Measurements from ENCODE around the gene LDLRAD4.
"Not testable (repeated sequence)": the region's sequence is repeated elsewhere in the genome, so short reads cannot be mapped to it uniquely, and the experiment has no call there.

The LDLRAD4 gene

DNA sequence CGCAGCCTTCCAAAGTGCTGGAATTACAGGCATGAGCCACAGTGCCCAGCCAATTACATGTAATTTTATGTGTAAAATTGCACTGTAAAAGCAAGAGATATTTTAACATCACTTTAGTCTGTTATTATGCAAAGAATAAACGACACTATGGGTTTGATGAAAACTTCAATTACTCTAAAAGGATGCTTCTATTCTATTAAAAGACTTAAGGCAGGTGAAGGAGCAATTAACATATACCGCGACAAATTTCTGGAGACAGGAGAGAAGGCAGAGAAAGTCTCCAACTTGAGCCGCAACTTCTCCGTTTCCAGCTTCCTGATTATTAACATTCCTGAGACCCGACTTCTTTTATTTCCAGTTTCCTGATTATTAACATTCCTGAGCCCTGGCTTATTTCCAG, 454.1 kb downstream of the LDLRAD4 start:
- Histone ChIP-seq H3K9ac (ENCODE audit: low read depth in 1 of 2, low read length in 2 of 2) (no peak overlapping the region), H3K36me3 (ENCODE audit: control insufficient read depth in 1 of 2, insufficient read depth in 2 of 2, low read length in 2 of 2) (peaks cover 0 to 5% of the 10 kb centered on the region in 2 donors), H3K4me3 (ENCODE audit: low read depth in 1 of 2, low read length in 2 of 2) (no peak overlapping the region), H3K4me1 (ENCODE audit: control insufficient read depth in 1 of 2, insufficient read depth in 2 of 2, low read length in 2 of 2) (peaks cover 0 to 4% of the 10 kb centered on the region in 2 donors), H3K9me3 (ENCODE audit: control insufficient read depth in 1 of 2, low read length in 2 of 2) (no peaks in the 10 kb centered on the region), H3K27ac (ENCODE audit: low read depth, low read length) (no peak overlapping the region), H3K27me3 (ENCODE audit: control insufficient read depth in 1 of 2, insufficient read depth in 2 of 2, low read length in 2 of 2) (no peaks in the 10 kb centered on the region)

- H3K9ac ChIP-seq (ENCODE audit: low read depth in 1 of 2, low read length in 2 of 2) = no peak overlapping the region
- H3K27me3 ChIP-seq (ENCODE audit: control insufficient read depth in 1 of 2, insufficient read depth in 2 of 2, low read length in 2 of 2) = no peaks in the 10 kb centered on the region
- no peak overlapping the region for H3K27ac ChIP-seq (ENCODE audit: low read depth, low read length)
Measured at GRCh38 chr18:13676471-13676870, 457.9 kb downstream of the LDLRAD4 start.

DNA sequence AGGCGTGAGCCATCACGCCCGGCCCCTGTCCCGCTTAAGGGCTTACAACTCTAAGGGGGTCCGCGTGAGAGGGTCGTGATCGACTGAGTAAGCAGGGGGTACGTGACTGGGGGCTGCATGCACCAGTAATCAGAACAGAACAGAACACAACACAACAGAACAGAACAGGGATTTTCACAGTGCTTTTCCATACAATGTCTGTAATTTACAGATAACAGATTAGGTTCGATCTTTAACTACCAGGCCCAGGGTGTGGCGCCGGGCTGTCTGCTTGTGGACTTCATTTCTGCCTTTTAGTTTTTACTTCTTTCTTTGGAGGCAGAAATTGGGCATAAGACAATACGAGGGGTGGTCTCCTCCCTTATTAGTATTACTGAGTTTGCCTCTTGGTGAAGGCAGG, 458.8 kb downstream of the LDLRAD4 start:
- not testable (repeated sequence) for H3K27ac ChIP-seq (ENCODE audit: low read depth, low read length); H3K27me3 ChIP-seq (ENCODE audit: control insufficient read depth in 1 of 2, insufficient read depth in 2 of 2, low read length in 2 of 2)

More at GRCh38 chr18:13676471-13676870, 457.9 kb downstream of the LDLRAD4 start:
- H3K4me1 ChIP-seq (ENCODE audit: control insufficient read depth in 1 of 2, insufficient read depth in 2 of 2, low read length in 2 of 2) = no peaks in the 10 kb centered on the region
- no peak overlapping the region for H3K4me3 ChIP-seq (ENCODE audit: low read depth in 1 of 2, low read length in 2 of 2)
- no peaks in the 10 kb centered on the region for H3K9me3 ChIP-seq (ENCODE audit: control insufficient read depth in 1 of 2, low read length in 2 of 2)
- no peaks in the 10 kb centered on the region for H3K36me3 ChIP-seq (ENCODE audit: control insufficient read depth in 1 of 2, insufficient read depth in 2 of 2, low read length in 2 of 2)

DNA sequence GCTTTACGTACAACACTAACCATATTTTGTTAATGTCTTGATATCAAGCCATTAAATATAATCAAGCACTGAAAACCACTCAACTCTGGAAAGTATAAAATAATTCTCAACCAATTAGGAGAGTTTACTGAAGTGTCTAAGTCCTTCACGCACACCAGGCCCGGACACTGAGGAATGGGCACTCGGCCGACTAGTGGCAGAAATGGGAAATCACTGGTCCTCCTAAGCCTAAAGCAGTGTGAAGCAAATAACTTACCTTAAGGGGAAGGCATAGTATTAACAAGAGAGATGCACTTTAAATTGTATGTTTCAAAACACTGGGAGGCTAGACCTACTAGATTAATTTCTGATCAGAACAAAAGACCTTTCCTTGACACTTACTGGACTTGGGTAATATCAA, 462.1 kb downstream of the LDLRAD4 start:
- H3K9ac ChIP-seq (ENCODE audit: low read depth in 1 of 2, low read length in 2 of 2) = no peak overlapping the region
- no peaks in the 10 kb centered on the region for H3K4me1 ChIP-seq (ENCODE audit: control insufficient read depth in 1 of 2, insufficient read depth in 2 of 2, low read length in 2 of 2)
- H3K4me3 ChIP-seq (ENCODE audit: low read depth in 1 of 2, low read length in 2 of 2) = no peak overlapping the region
- no peak overlapping the region for H3K27ac ChIP-seq (ENCODE audit: low read depth, low read length)
- H3K27me3 ChIP-seq (ENCODE audit: control insufficient read depth in 1 of 2, insufficient read depth in 2 of 2, low read length in 2 of 2) = no peaks in the 10 kb centered on the region
- peaks cover 0 to 4% of the 10 kb centered on the region in 2 donors for H3K36me3 ChIP-seq (ENCODE audit: control insufficient read depth in 1 of 2, insufficient read depth in 2 of 2, low read length in 2 of 2)
- no peaks in the 10 kb centered on the region for H3K9me3 ChIP-seq (ENCODE audit: control insufficient read depth in 1 of 2, low read length in 2 of 2)

More for the DNA sequence above, 458.8 kb downstream of the LDLRAD4 start:
- not testable (repeated sequence) for H3K36me3 ChIP-seq (ENCODE audit: control insufficient read depth in 1 of 2, insufficient read depth in 2 of 2, low read length in 2 of 2); H3K4me3 ChIP-seq (ENCODE audit: low read depth in 1 of 2, low read length in 2 of 2); H3K4me1 ChIP-seq (ENCODE audit: control insufficient read depth in 1 of 2, insufficient read depth in 2 of 2, low read length in 2 of 2); H3K9me3 ChIP-seq (ENCODE audit: control insufficient read depth in 1 of 2, low read length in 2 of 2); H3K9ac ChIP-seq (ENCODE audit: low read depth in 1 of 2, low read length in 2 of 2)

DNA sequence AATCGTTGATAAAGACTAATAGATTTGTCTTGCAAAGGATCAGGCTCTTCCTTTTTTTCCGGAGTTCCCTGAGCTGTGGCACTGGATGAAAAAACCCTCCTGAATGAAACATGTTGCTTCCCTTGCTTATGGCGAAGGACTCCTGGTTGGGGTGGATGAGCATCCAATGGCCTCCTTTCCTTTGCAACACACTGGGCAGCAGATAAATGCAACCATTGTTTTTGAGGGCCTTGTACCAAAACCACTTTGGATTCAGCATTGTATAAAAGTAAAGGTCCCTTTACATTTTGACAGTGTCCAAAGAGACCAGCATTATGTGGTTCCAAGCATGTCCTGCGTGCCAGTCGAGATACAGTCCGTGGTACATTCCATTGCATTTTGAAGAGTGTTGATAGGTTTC, 463.1 kb downstream of the LDLRAD4 start:
- H3K27me3 ChIP-seq (ENCODE audit: control insufficient read depth in 1 of 2, insufficient read depth in 2 of 2, low read length in 2 of 2) = no peaks in the 10 kb centered on the region
- no peaks in the 10 kb centered on the region for H3K9me3 ChIP-seq (ENCODE audit: control insufficient read depth in 1 of 2, low read length in 2 of 2)
- H3K36me3 ChIP-seq (ENCODE audit: control insufficient read depth in 1 of 2, insufficient read depth in 2 of 2, low read length in 2 of 2) = peaks cover 0 to 4% of the 10 kb centered on the region in 2 donors
- H3K27ac ChIP-seq (ENCODE audit: low read depth, low read length) = no peak overlapping the region
- H3K4me1 ChIP-seq (ENCODE audit: control insufficient read depth in 1 of 2, insufficient read depth in 2 of 2, low read length in 2 of 2) = no peaks in the 10 kb centered on the region
- no peak overlapping the region for H3K9ac ChIP-seq (ENCODE audit: low read depth in 1 of 2, low read length in 2 of 2)
- H3K4me3 ChIP-seq (ENCODE audit: low read depth in 1 of 2, low read length in 2 of 2) = no peak overlapping the region

DNA sequence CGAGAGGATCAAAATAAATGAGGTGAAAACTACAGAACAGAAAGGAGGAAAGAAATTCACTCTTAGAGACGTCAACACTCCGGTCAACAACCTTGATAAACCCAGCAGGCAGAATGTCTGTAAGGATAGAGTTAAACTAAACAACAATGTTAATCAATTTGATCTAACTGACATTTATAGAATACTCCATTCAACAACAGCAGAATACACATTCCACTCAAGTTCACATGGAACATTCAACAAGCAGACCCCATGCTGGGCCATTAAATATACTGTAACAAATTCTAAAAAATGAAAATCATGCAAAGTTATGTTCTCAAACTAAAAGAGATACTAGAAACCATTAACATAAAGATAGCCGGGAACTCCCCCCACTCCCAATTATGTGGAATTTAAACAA, 466.0 kb downstream of the LDLRAD4 start:
- Histone ChIP-seq H3K9ac (ENCODE audit: low read depth in 1 of 2, low read length in 2 of 2) (no peak overlapping the region), H3K27ac (ENCODE audit: low read depth, low read length) (no peak overlapping the region), H3K4me1 (ENCODE audit: control insufficient read depth in 1 of 2, insufficient read depth in 2 of 2, low read length in 2 of 2) (no peaks in the 10 kb centered on the region), H3K4me3 (ENCODE audit: low read depth in 1 of 2, low read length in 2 of 2) (no peak overlapping the region), H3K27me3 (ENCODE audit: control insufficient read depth in 1 of 2, insufficient read depth in 2 of 2, low read length in 2 of 2) (no peaks in the 10 kb centered on the region), H3K36me3 (ENCODE audit: control insufficient read depth in 1 of 2, insufficient read depth in 2 of 2, low read length in 2 of 2) (peaks cover 0 to 10% of the 10 kb centered on the region in 2 donors), H3K9me3 (ENCODE audit: control insufficient read depth in 1 of 2, low read length in 2 of 2) (no peaks in the 10 kb centered on the region)

GRCh38 chr18:13688191-13689136, 469.9 kb downstream of the LDLRAD4 start:
- Histone ChIP-seq H3K4me1 (ENCODE audit: control insufficient read depth in 1 of 2, insufficient read depth in 2 of 2, low read length in 2 of 2) (no peaks in the 10 kb centered on the region), H3K27me3 (ENCODE audit: control insufficient read depth in 1 of 2, insufficient read depth in 2 of 2, low read length in 2 of 2) (no peaks in the 10 kb centered on the region), H3K4me3 (ENCODE audit: low read depth in 1 of 2, low read length in 2 of 2) (no peak overlapping the region), H3K36me3 (ENCODE audit: control insufficient read depth in 1 of 2, insufficient read depth in 2 of 2, low read length in 2 of 2) (peaks cover 0 to 6% of the 10 kb centered on the region in 2 donors), H3K9me3 (ENCODE audit: control insufficient read depth in 1 of 2, low read length in 2 of 2) (no peaks in the 10 kb centered on the region), H3K9ac (ENCODE audit: low read depth in 1 of 2, low read length in 2 of 2) (no peak overlapping the region), H3K27ac (ENCODE audit: low read depth, low read length) (no peak overlapping the region)

- H3K27ac ChIP-seq (ENCODE audit: low read depth, low read length); H3K4me1 ChIP-seq (ENCODE audit: control insufficient read depth in 1 of 2, insufficient read depth in 2 of 2, low read length in 2 of 2); H3K27me3 ChIP-seq (ENCODE audit: control insufficient read depth in 1 of 2, insufficient read depth in 2 of 2, low read length in 2 of 2); H3K9me3 ChIP-seq (ENCODE audit: control insufficient read depth in 1 of 2, low read length in 2 of 2); H3K9ac ChIP-seq (ENCODE audit: low read depth in 1 of 2, low read length in 2 of 2); H3K4me3 ChIP-seq (ENCODE audit: low read depth in 1 of 2, low read length in 2 of 2); H3K36me3 ChIP-seq (ENCODE audit: control insufficient read depth in 1 of 2, insufficient read depth in 2 of 2, low read length in 2 of 2): not testable (repeated sequence)
Measured at GRCh38 chr18:13690060-13690459, 471.5 kb downstream of the LDLRAD4 start.

DNA sequence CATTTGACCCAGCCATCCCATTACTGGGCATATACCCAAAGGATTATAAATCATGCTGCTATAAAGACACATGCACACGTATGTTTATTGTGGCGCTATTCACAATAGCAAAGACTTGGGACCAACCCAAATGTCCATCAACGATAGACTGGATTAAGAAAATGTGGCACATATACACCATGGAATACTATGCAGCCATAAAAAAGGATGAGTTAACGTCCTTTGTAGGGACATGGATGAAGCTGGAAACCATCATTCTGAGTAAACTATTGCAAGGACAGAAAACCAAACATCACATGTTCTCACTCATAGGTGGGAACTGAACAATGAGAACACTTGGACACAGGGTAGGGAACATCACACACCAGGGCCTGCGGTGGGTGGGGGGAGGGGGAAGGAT, 476.8 kb downstream of the LDLRAD4 start:
- not testable (repeated sequence) for H3K36me3 ChIP-seq (ENCODE audit: control insufficient read depth in 1 of 2, insufficient read depth in 2 of 2, low read length in 2 of 2); H3K4me1 ChIP-seq (ENCODE audit: control insufficient read depth in 1 of 2, insufficient read depth in 2 of 2, low read length in 2 of 2); H3K4me3 ChIP-seq (ENCODE audit: low read depth in 1 of 2, low read length in 2 of 2); H3K27ac ChIP-seq (ENCODE audit: low read depth, low read length); H3K9ac ChIP-seq (ENCODE audit: low read depth in 1 of 2, low read length in 2 of 2); H3K9me3 ChIP-seq (ENCODE audit: control insufficient read depth in 1 of 2, low read length in 2 of 2); H3K27me3 ChIP-seq (ENCODE audit: control insufficient read depth in 1 of 2, insufficient read depth in 2 of 2, low read length in 2 of 2)

- Histone ChIP-seq H3K4me1 (ENCODE audit: control insufficient read depth in 1 of 2, insufficient read depth in 2 of 2, low read length in 2 of 2) (no peaks in the 10 kb centered on the region), H3K27ac (ENCODE audit: low read depth, low read length) (no peak overlapping the region), H3K9ac (ENCODE audit: low read depth in 1 of 2, low read length in 2 of 2) (no peak overlapping the region), H3K27me3 (ENCODE audit: control insufficient read depth in 1 of 2, insufficient read depth in 2 of 2, low read length in 2 of 2) (no peaks in the 10 kb centered on the region), H3K4me3 (ENCODE audit: low read depth in 1 of 2, low read length in 2 of 2) (no peak overlapping the region), H3K36me3 (ENCODE audit: control insufficient read depth in 1 of 2, insufficient read depth in 2 of 2, low read length in 2 of 2) (peaks cover 0 to under 1% of the 10 kb centered on the region in 2 donors), H3K9me3 (ENCODE audit: control insufficient read depth in 1 of 2, low read length in 2 of 2) (peaks cover 6 to 21% of the 10 kb centered on the region in 2 donors)
Measured at GRCh38 chr18:13696961-13697360, 478.4 kb downstream of the LDLRAD4 start.

Measured in duodenal mucosa (tissue), 2 donors.